GM21576 (cell line): ENCODE measurements around the gene TMEM245.
A peak's percentile ranks its signal among the peaks of the same experiment; 100 is the strongest.
"Not testable (repeated sequence)": the region's sequence is repeated elsewhere in the genome, so short reads cannot be mapped to it uniquely, and the experiment has no call there.

Source experiments
- ATAC-seq: cut with Tn5 transposase; IDR thresholded peaks from one replicate; pipeline ENCODE4 v1.9.1; 2021; ENCODE audit warnings: mild to moderate bottlenecking, moderate library complexity; ENCODE audit not compliant: unreplicated experiment

TMEM245 gene

DNA sequence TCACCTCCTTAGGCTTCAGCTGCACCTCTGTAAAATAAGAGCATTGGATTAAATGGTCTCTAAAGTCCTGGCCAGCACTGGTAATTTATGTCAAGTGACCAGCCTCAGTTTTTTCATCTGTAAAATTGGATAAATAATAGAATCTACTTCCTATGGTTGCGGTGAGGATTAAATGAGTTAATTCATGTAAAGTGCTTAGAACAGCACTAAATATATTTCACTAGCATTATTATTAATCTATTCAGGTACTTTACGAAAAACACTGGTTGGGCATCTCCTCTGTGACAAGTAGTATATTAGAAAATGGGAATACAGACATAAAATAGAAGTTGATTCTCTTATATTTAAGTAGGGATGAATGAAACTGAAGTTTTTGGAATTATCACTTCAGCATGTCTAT is 13.8 kb upstream of the TMEM245 start:
- ATAC-seq = no peak

DNA sequence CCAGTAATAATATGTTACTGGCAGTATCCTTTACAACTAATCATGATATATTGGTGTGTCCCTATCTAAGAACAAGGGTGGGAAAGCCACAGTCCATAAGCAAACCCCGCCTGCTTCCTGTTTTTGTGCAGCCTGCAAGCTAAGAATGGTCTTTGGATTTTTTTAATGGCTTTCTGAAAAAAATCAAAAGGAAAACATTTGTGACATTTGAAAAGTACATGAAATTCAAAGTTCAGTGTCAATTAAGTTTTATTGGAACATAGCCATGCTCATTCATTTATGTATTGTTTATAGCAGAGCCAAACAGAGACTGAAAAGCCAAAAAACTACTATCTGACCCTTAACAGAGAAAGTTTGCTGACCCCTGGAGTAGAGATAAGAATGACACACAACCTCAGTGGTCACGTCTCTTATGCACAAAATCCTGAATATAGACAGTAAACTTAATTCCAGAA is 12.8 kb upstream of the TMEM245 start:
- ATAC-seq = no peak

DNA sequence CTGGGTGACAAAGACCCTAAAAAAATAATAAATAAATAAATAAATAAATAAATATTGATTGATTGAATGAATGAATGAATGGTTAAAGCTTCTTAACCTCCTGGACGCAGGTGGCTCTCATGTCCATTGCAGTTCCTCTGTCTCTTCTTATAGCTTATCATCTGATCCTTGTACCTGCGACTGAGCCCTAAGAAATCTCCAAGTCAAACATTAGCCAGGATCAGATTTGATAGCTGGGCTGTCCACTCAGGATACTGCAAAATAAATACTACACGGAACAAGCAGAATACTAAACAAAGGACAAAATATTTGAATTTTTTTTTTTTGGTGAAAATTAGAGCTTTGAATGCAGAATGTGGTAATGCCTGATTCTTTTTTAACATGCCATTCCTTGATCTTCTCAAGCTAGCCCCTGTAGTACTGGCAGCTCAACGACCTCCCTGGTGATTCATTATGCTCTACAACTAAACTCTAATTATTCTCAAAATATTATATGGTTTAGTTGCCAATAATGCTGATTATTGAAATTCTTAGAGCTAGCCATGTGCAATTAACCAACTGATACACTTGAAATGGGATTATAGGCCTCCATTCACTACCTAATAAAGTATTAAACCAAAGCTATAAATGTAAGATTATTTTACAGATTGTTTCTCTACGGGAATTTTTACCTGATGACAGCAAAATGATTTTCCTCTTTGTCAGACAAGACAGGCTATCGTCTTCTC is 9.9 kb upstream of the TMEM245 start:
- ATAC-seq = no peak

DNA sequence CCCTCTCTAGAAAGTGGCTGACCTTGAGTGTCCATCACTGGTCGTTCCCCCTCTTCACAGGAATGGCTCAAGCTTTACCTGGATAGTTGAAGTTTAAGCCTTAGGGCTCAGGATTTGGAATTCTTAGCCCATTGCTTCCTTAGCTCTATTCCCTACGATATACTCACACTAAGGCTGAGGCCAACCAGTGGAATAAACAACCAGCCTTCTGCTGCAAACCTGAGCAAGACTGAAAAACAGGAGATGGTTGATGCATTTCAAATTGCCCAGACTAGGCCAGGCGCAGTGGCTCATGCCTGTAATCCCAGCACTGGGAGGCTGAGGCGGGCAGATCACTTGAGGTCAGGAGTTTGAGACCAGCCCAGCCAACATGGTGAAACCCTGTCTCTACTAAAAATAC is 6.9 kb upstream of the TMEM245 start:
- not testable (repeated sequence) for ATAC-seq

DNA sequence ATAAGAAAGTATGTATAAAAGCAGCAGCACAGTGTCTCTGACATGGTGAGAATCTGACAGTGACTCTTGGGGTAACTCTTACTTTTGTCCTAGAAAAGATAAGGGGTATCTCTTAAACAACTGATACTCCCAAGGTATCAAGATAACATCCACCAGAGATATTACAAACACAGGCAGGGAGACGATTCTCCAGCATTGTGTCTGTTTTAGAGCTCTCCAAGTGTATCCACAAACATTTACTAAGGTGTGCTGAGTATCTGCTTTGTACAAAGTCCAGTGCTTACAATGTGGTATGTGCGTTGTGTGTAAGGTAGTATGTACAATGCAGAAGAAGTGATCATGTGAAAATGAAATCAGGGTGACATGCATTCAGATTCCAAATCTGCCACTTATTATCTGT is 4.4 kb upstream of the TMEM245 start:
- no peak for ATAC-seq

DNA sequence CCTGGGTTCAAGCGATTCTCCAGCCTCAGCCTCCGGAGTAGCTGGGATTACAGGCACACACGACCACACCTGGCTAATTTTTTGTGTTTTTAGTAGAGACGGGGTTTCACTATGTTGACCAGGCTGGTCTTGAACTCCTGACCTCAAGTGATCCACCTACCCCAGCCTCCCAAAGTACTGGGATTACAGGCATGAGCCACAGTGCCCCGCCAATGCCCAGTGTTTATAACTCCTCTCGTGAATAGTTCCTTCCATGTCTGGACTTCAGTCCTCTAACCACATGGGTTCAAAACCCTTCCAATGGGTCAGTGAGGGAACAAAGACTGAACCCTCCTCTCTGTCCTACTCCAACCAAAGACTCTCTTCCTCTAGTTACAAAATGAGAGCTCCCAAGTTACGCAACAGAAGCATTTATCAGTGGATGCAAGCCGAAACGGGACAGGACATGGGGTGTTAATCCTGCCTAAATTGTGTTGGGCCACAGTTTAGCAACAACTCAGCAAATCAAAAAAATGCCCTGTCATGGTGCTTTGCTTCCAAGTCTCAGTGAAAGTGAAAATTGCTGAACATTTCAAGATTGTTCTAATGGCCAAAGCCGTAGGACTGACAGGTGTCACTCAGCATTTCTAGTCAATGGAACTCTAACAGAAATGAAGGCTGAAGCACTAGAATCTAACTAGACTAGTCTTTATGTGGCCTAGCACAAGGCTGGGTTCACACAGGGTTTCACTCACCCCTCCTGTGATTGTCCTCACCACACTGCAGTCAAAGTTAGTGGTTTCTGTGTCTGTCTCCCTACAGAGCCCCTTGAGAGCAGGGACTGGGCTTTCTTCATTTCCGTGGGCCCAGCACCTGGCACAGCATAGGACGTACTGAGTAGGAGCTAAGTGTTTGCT is 3.2 kb upstream of the TMEM245 start:
- ATAC-seq = peak; percentile 28

DNA sequence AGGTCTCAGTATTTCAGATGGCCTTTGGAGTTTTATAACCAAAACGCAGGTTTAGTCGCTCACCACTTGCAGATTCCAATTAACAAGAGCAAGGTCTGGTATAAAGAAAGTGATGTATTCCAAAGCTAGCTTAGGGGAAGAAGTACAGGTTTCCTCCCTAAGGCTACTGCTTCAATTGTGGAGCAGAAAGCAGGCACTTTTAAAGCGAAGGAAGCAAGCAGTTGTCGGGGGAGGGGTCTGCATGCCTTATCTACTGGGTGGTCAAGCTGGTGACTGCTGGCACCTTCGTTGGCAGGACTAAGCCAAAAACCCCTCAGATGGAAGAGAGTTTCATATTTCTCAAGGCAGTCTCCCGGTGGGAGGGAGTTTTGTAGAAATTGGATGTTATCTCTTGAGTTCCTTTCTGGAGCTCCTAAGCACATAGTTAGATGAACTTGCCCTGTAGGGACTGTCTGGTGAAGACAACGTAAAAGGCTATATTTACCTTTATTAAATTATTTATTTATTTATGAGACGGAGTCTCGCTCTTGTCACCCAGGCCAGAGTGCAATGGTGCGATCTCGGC is 1.6 kb upstream of the TMEM245 start:
- no peak for ATAC-seq

DNA sequence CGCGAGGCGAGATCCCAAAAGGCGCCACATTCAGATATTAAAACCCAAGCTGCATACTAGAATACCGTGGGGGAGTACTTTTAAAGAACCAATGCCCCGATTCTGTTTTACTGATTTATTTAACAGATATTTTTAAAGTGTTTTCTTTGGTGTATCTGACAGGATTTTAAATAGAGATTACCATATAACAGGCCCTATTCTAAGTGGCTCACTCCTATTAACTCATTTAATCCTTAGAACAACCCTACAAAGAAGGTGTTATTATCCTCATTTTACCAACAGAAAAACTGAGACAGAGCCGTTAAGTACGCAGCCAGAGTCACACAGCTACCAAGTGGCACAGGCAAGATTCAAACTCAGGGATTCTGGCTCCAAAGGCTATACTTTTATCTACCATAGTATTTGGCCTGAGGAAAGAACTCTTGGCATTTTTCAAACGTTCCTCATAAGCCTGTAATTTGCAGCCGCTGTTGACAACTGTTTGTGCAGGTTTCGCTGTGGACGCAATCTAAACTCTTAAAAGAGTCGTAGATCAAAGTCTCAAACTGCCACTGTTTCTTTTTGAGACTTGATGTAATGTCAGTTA is 550 bp upstream of the TMEM245 start:
- ATAC-seq = no peak

DNA sequence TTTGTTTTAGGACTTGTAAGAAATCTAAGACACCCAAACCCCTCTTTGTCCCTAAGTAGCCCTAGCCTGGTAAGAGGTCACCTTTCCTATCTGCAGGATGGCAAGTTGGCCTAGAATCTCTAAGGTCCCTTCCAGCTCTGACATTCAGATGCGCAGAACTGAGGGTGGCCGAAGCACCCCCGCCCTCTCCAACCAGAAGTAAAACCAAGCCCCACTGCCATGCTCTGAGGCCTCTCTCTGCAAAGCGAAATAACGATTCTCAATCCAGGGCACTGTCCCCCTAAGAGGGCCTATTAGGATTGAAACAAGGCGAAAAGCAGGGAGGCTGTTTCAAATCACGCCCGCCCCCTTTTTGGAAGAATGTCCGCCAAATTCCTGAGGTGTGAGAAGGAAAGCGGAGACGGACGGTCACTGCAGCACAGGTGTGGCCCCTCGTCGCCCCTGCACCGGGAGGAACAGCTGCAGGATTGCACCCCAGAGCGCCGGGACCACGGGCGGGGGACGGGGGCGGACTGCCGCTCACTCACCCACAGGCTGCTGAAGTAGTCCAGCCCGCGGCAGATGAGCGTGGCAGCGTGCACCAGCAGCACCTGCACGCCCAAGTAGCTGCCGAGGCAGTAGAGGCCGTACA is 824 bp downstream of the TMEM245 start:
- no peak for ATAC-seq

DNA sequence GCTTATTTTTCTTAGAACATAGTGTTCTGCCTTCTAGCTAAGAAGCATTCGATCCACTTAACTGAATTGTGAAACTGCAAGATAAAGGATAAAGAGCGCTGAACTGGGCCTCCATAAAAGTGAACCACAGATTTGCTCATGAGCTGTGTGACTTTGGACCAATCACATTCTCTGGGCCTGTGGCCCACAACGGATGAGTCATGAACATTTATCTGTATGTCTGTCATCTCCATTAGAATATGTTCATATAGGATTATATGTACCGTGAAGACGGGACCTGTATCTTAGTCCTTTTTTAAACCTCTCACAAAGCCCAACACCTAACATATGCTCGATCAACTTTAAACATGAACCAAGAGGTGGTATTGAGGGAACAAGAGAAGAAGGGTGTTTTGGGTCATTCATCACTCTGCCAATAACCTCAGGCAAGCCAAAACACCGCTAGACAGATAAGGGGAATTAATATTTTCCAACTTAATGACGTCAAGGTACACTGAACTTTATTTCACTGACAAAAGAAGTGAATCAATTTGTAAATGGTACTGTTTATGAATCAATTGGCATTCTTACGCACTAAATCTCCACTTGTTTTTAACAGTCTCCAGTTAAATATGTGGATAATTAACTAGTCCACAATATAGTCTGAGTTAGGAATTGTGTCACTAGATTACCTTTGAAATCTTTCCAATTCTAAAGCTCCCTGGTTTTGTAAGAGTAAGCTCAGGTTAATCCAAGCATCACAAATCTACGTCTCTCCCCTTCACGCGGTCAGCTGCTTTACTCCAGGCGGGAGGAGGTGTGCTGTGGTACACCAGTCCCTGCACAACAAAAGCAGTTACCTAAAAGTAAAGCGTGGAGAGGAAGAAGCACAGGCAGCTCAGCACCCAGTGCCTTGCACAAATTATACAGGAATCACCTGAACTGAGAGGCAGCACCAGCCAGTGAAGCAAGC is 1.6 kb downstream of the TMEM245 start:
- no peak for ATAC-seq

DNA sequence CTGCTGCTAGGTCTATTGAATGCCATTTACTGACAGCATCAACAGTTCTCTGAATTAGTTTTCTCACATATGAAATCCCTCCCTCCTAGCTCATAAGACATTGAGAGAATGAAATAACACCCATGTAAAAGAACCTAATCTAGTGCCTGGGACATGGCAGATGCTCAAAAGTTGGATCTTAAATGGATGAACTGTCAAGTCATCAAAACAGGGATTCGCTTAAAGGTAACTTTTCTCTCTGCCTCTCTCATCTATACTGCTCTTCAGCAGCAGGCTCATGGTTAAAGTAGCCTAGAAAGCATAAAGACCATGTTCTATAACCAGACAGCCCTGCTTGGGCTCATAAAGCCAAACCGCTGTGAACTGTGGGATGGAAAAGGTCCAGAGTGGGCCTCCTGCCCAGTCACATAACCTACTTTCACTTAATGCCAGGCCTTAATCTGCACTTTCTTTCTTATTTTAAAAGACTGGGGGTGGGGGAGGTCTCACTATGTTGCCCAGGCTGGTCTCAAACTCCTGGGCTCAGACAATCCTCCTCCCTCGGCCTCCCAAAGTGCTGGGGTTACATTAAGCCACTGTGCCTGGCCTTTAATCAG is 3.7 kb downstream of the TMEM245 start:
- ATAC-seq = no peak

DNA sequence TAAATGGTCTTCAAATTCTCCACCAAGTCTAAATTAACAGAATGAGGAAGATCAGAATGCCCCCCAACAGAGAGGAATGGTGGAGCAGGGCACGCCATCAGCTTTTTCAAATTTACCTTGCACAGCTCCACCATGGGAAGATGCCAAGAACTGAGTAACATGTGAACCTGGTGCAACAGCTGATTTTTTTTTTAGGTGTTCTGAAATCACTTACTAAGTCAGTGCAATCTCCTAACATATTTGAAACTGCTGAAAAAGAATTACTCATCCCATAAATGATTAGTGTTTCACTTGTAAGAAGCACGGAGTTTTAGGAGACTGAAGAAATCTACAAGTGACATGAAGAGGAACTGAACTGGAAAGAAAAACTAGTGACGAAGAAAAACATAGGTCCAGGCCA is 5.1 kb downstream of the TMEM245 start:
- no peak for ATAC-seq

DNA sequence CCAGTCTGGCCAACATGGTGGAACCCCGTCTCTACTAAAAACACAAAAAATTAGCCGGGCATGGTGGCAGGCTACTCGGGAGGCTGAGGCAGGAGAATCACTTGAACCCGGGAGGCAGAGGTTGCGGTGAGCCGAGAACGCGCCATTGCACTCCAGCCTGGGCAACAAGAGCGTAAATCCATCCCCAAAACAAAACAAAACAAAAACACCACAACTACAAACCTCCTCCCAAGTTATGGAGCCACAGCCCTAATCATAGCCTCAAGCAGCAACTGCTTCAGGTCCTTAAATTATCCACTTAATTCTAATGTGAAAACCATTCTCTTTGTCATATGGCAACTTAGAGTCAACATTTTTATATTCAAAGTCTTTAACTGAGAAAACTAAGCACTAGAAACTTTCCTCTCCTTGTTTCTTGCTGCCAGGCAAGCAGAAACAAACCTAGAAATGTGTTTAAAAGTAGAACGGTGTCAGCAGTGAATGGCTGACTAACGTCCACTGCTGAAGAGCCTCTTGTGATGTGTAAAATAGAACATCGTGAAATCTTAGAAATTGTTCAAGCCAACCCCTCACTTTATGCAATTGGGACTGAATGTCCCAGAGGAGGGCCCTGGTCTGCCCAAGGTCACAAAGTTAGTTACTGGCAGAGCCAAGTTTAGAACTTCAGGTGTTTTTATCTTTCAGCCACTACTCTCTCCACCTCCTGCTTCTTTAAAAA is 5.7 kb downstream of the TMEM245 start:
- ATAC-seq = no peak

DNA sequence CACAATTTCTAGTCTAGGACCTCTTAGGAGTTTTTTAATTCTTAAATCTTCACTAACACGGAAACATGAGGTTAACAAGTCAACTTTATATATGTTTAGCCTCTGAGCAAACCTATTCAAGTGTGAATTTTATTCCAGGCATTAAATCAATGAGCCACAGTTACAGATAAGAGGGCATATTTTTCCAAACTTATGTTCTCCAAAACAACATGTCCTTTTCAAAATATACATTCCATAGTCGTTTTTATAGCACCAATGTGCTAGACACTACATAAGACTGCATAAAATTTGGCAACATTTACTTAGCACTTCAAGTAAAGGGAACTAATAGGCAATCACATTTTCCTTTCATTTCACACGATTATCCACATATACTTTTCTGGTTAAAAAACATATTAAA is 6.5 kb downstream of the TMEM245 start:
- no peak for ATAC-seq

DNA sequence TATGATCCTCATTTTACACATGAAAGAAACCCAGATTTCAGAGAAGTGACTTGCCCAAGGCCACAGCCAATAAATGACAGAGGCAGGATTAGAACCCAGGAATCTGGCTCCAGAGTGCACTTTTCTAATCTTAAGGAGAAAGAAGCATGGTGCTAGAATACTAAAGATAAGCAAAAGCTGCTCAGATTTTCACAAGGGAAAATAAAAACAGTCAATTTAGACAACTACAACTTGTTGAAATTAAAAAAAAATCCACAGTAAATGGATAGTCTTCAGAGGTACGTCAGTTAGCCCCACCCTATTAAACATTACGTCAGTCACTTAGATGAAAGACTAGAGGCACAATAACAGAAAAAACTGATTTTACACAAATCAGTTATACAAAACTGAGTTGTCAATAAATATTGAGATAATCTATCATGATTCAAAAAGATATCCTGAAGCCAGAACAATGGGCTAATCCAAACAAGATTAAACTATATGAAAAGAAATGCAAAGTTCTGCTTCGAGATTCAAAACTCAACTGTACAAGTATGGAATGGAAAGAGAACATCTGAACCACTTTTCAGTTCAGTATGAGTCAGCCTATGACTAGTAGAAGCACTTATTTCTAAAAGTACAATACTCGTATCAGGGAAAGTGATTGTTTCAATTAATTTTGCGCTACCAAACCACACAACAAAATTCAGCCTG is 9.3 kb downstream of the TMEM245 start:
- peak; percentile 76 for ATAC-seq

DNA sequence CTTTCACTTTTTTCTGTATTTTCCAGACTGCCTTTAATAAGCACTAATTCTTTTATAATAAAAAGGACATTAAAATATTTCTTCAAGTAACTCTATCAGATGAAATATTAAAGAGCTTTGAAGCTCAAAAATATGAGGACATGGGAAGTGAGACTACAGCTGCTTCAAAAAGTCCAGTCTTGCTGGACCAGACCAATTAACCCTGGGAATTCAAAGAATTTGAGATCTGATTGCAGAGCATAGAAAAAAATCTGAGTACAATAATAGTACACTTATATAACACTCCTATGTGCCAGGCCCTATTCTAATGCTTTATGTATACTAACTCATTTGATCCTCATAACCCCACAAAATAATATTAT is 9.8 kb downstream of the TMEM245 start:
- no peak for ATAC-seq

DNA sequence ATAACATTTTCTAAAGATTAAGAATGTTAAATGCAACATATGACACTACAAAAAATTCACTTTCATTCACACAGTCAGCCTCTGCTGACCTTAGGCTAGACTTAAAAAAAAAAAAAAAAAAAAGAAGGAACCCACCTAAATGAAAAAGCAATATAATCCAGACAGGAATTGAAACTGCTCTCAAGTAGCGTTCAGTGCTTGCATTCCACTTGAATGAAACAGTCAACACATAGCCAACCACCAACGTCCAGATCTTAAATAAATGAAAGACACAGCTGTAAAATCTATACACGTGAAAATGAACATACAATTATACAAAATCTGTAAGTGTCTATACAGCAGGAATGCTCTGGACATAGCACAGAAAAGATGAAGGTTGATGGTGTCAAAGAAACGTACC is 11.4 kb downstream of the TMEM245 start:
- ATAC-seq = peak; percentile 39
